ENCODE measurements around the gene ST6GALNAC3. TPM values are rescaled to one million over a fixed set of nuclear protein-coding genes. Genes with fewer than 3 reads are reported as not detected.

ST6GALNAC3 gene
- total and polyA plus RNA-seq, 2 experiments from 2014 or later: 29.4 to 33.3 TPM

GRCh38 chr1:76668046-76668445 lies 593.5 kb downstream of the ST6GALNAC3 start:
- Histone ChIP-seq H2AFZ (no peak overlapping the region), H3K9me3 (ENCODE audit: low read depth) (no peaks in the 10 kb centered on the region), H3K4me2 (no peak overlapping the region), H4K20me1 (ENCODE audit: insufficient read depth, poor library complexity, severe bottlenecking) (no peaks in the 10 kb centered on the region), H3K79me2 (no peaks in the 10 kb centered on the region), H3K4me3 (no peak overlapping the region), H3K4me1 (ENCODE audit: insufficient read depth) (no peaks in the 10 kb centered on the region), H3K36me3 (replicated peaks; ENCODE audit: insufficient read depth, low read depth) (no peaks in the 10 kb centered on the region), H3K27me3 (no peaks in the 10 kb centered on the region), H3K27ac (no peak overlapping the region), H3K9me2 (replicated peaks; ENCODE audit: insufficient read depth) (no peaks in the 10 kb centered on the region)
- 39% methylated on average over 5 of the region's 5 CpGs for WGBS (ENCODE audit: low lambda C conversion rate, missing lambda C conversion rate)
- no peak for DNase-seq (ENCODE audit: low spot score)
- TF ChIP-seq EZH2phosphoT487 (IDR thresholded peaks at IDR 0.05; ENCODE audit: low read depth, severe bottlenecking, unreplicated experiment) (no peak), EZH2 (IDR thresholded peaks at IDR 0.05; ENCODE audit: borderline replicate concordance) (no peak)
- TF ChIP-seq, protein P1, sequence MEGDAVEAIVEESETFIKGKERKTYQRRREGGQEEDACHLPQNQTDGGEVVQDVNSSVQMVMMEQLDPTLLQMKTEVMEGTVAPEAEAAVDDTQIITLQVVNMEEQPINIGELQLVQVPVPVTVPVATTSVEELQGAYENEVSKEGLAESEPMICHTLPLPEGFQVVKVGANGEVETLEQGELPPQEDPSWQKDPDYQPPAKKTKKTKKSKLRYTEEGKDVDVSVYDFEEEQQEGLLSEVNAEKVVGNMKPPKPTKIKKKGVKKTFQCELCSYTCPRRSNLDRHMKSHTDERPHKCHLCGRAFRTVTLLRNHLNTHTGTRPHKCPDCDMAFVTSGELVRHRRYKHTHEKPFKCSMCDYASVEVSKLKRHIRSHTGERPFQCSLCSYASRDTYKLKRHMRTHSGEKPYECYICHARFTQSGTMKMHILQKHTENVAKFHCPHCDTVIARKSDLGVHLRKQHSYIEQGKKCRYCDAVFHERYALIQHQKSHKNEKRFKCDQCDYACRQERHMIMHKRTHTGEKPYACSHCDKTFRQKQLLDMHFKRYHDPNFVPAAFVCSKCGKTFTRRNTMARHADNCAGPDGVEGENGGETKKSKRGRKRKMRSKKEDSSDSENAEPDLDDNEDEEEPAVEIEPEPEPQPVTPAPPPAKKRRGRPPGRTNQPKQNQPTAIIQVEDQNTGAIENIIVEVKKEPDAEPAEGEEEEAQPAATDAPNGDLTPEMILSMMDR (IDR thresholded peaks at IDR 0.05; ENCODE audit: poor library complexity): no peak

- no peak for DNase-seq (ENCODE audit: low spot score)
- Histone ChIP-seq H3K4me2 (no peak overlapping the region), H3K9me3 (ENCODE audit: low read depth) (no peaks in the 10 kb centered on the region), H3K79me2 (no peaks in the 10 kb centered on the region), H4K20me1 (ENCODE audit: insufficient read depth, poor library complexity, severe bottlenecking) (no peaks in the 10 kb centered on the region), H3K4me3 (no peak overlapping the region), H2AFZ (no peak overlapping the region), H3K27me3 (no peaks in the 10 kb centered on the region), H3K9me2 (replicated peaks; ENCODE audit: insufficient read depth) (no peaks in the 10 kb centered on the region), H3K27ac (no peak overlapping the region), H3K4me1 (ENCODE audit: insufficient read depth) (no peaks in the 10 kb centered on the region), H3K36me3 (replicated peaks; ENCODE audit: insufficient read depth, low read depth) (no peaks in the 10 kb centered on the region)
- 92% methylated on average over 4 of the region's 4 CpGs for WGBS (ENCODE audit: low lambda C conversion rate, missing lambda C conversion rate)
- no peak for TF ChIP-seq EZH2phosphoT487 (IDR thresholded peaks at IDR 0.05; ENCODE audit: low read depth, severe bottlenecking, unreplicated experiment)
- TF ChIP-seq EZH2 (IDR thresholded peaks at IDR 0.05; ENCODE audit: borderline replicate concordance): no peak
- TF ChIP-seq, protein P1 (IDR thresholded peaks at IDR 0.05; ENCODE audit: poor library complexity): no peak
Measured at GRCh38 chr1:76669131-76669530, 594.6 kb downstream of the ST6GALNAC3 start.

GRCh38 chr1:76669624-76670315 lies 595.2 kb downstream of the ST6GALNAC3 start:
- 82% methylated on average over 3 of the region's 3 CpGs for WGBS (ENCODE audit: low lambda C conversion rate, missing lambda C conversion rate)
- H3K4me1 ChIP-seq (ENCODE audit: insufficient read depth): no peaks in the 10 kb centered on the region

More at GRCh38 chr1:76669624-76670315, 595.2 kb downstream of the ST6GALNAC3 start:
- no peaks in the 10 kb centered on the region for H4K20me1 ChIP-seq (ENCODE audit: insufficient read depth, poor library complexity, severe bottlenecking)
- H3K79me2 ChIP-seq: no peaks in the 10 kb centered on the region
- H3K9me2 ChIP-seq (replicated peaks; ENCODE audit: insufficient read depth): no peaks in the 10 kb centered on the region
- no peaks in the 10 kb centered on the region for H3K9me3 ChIP-seq (ENCODE audit: low read depth)
- no peak for TF ChIP-seq EZH2phosphoT487 (IDR thresholded peaks at IDR 0.05; ENCODE audit: low read depth, severe bottlenecking, unreplicated experiment)
- no peak for TF ChIP-seq EZH2 (IDR thresholded peaks at IDR 0.05; ENCODE audit: borderline replicate concordance)
- TF ChIP-seq, protein P1 (IDR thresholded peaks at IDR 0.05; ENCODE audit: poor library complexity): no peak
- DNase-seq (ENCODE audit: low spot score): no peak
- H3K27ac ChIP-seq: no peak overlapping the region
- H2AFZ ChIP-seq: no peak overlapping the region
- H3K27me3 ChIP-seq: no peaks in the 10 kb centered on the region
- no peak overlapping the region for H3K4me2 ChIP-seq
- H3K36me3 ChIP-seq (replicated peaks; ENCODE audit: insufficient read depth, low read depth): no peaks in the 10 kb centered on the region
- H3K4me3 ChIP-seq: no peak overlapping the region

Data from hepatocyte (in vitro differentiated cells).